Stimulated activated CD4-positive, alpha-beta T cell treated with anti-CD3 and anti-CD28 coated beads, Interleukin-15, amount 100 ng/mL, for 48 hours (primary cell): ENCODE data around the gene TMSB10.
A peak's percentile ranks its signal among the peaks of the same experiment; 100 is the strongest.
"Not testable (repeated sequence)": the region's sequence is repeated elsewhere in the genome, so short reads cannot be mapped to it uniquely, and the experiment has no call there.

ENCODE experiments used
- DNase-seq, 2 donors: peaks; one replicate each; pipeline ENCODE4 v3.0.0-alpha.2; 2020; ENCODE audit warnings: low read depth in 2 of 2

The TMSB10 gene

GRCh38 chr2:84904717-84905174 lies 710 bp upstream of the TMSB10 start:
- DNase-seq = no peak

GRCh38 chr2:84906108-84906899 lies 848 bp downstream of the TMSB10 start:
- no peak for DNase-seq

DNA sequence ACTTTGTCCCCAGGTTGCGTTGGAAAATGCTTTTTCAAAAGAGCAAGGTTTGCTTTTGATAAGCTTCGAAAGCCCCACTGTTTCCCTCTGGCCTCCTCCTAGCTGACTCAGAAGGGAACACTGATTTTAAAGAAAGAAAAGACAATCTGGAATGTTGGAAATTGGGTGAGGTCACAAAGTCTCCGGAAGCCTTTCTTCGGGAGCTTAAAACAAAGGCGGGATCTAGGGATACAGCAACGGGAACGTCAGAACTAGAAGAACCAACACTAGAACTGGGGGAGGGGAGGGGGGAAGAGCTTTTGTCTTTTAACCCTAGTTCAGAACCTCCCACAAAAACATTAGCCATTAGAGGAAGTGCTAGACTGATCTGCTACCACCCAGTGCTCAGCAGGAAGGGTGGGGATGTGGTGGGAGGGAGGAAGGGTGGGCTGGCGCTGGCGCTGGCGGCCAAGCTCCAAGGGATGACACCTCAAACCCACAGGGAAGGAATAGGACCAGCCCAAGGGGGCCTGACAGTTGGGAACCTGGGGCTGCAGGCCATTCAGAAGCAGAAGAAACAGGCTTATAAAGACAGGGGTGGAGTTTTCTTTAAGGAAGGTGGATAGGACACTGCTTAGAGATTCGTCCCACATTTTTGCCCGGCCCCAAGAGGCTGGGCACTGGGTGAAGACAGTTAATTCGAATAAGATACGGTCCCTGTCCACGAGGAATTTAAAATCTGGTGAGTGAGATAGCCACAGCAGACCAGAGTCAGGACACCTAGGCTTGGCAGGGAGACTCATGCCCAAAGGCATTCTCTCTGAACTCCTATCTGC lies 1.7 kb downstream of the TMSB10 start:
- no peak for DNase-seq

- DNase-seq = no peak
These were observed 3.7 kb downstream of the TMSB10 start for GRCh38 chr2:84908948-84909713.

DNA sequence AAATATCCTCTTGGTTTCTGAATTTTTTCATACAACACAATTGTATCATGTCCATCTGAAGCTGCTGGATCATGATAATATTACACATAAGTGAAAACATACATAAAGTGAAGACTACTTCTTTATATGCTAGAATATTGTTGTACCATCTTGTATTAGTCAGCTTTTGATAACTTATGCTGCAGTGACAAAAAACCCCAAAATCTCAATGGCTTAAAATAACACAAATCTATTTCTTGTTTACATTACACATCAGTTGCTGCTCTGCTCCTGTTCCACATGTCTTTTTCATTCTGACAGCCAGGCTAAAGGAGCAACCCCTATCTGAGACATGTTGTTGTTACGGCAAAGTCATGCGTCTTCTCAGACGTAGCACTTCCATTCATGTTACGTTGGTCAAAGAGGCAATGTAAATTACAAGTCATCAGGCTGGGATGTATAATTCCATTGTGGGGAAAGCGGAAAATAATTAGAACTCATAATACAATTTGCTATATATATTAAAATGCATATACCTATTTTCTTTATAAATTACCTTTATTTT lies 5.8 kb downstream of the TMSB10 start:
- DNase-seq = no peak

- DNase-seq = no peak
These were observed 7.5 kb downstream of the TMSB10 start for GRCh38 chr2:84912984-84913383.

DNA sequence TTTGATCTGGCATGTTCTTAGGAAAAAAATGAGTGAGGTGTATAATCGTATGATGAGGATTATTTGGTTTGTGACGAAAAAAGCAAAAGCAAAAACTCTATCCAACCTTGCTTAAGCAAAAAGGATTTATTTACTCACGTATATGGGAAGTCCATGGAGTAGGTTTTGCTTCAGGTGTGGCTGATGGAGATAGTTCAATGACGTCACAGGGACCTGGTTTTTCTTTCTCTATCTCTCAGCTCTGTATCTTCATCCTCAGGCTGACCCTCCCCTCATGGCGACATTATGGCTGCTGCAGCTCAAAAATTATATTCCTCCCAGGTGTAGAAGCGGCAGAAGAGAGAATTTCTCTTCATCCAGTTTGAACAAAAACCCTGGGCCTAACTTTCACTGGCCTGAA lies 8.9 kb downstream of the TMSB10 start:
- DNase-seq = no peak

GRCh38 chr2:84915675-84916074 lies 10.2 kb downstream of the TMSB10 start:
- not testable (repeated sequence) for DNase-seq

GRCh38 chr2:84917821-84918220 lies 12.4 kb downstream of the TMSB10 start:
- DNase-seq = not testable (repeated sequence)

DNA sequence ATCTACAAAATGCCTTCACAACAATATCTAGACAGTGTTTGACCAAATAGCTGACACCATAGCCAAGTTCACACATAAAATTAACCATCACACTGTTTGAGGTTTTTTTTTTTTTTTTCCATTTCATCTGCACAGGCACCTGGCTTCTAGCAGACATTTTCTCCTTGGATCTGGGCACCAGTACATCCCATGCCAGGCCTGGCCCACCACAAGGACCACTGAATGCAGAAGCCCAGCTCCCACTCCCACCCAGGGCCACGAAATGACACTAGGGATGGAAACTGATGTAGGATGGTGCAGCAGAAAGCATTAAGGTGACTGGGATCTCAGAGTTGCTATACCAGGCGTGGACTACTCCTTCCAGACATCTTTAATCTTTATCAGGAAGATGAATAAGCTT lies 13.0 kb downstream of the TMSB10 start:
- DNase-seq = no peak

- no peak for DNase-seq
These were observed 14.6 kb downstream of the TMSB10 start for GRCh38 chr2:84919885-84920580.

GRCh38 chr2:84923009-84923408 lies 17.6 kb downstream of the TMSB10 start:
- DNase-seq = no peak

DNA sequence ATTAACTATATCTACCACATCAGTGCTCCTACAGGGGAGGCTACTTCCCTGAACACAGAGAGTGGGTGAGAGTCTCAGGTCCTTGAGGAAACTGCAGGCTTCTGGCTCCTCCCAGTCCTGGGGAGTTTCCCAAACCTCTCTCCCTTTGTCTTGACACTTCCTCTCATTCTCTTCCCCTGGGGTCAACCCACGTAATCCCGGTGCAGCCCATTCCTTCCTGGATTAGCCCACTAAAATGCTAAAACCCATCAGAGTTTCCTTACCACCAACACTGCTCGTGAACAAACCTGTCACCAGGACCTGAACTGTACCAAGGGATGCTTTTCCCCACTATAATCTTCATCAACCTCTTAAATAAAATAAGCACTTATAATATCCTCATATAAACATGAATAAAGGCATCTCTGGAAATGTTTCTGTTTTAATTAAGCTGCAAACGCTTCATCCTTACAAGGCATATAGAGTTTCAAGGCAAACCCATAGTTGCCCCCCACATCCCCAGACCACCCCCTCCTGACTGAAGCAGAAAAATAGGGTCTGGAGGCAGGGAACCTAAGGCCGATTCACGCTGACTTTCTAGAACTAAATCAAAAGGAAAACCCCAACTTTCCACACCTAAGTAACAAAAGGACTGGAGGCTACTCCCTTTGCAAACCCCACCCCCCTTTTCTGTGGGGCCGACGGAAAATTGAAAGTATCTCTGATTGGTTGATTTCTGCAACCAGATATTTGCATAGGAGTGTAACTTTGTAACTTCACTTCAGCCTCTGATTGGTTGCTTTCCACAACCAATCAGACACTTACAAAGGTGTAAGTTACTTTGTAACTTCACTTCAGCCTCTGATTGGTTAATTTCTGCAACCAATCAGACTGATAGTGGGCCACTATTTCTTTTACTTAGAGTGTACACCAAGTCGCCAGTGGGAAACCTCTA lies 19.0 kb downstream of the TMSB10 start:
- DNase-seq = peak in 1 of 2 donors; percentile 53

DNA sequence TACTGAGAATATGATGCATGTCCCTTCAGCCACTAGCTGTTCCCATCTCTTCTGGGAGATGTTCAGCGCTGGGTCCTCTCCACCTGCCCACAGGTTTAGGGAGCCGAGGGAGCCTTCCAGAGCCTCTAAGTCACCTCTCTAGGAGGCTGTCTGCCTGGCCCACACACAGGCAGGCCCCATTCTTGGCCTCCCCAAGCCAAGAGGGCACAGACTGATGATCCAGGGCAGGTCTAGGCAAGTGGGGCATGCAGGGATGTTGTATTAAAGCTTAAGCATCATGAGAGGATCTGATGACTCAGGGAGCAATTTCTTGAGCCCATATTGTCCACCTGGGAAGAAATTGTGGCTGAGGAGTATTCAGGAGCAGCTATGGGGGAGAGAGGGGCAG lies 19.9 kb downstream of the TMSB10 start:
- no peak for DNase-seq

DNA sequence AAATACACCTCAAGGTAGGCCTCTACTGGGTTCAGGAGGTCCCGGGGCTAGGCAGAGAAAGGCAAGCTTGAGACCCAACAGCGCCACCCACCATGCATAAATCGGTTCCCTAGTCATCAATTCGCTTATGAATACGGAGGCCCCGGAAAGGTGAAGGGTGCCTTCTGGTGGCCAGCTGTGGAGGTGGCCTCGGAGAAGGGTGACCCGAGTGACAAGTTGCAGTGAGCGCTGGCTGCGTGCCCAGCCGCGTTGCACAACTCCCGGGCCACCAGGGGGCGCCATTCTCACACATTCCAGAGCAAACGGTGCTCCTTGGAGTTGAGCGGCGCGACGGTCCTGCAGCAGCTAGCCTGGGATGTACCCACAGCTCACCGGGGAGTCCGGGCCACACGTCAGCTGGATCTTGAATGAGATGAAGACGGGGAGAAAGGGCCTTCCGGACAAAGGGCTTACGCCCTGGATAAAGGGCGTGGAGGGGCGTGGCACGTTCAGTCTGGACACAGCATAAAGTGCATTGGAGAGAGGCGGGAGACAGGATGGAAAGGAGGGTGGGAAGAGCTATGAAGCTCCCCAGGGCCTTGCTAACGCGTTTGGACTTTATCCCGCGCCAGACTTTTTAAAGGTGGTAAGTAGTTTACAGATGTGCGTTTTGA lies 20.4 kb downstream of the TMSB10 start:
- peak; percentile 97 to 99 for DNase-seq

GRCh38 chr2:84927275-84927627 lies 21.8 kb downstream of the TMSB10 start:
- no peak for DNase-seq

DNA sequence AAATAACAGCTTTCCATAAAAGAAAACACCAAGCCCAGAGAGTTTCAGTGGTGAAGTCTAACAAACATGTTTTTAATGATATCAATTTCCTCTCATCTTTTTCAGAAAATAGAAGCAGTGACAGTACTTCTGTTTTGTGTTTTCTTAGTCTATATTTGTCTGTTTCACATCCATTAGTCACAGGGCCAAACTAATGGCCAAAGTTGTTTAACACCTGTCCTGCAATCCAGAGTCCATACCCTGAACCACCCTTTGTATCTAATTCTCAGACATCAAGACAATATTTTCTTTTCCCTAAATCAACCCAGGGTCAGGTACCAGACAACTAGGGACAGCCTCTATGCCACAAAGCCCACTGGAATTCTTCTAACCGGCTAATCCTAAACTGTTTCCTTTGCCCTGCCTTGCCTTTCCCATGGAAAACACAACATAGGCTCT lies 25.9 kb downstream of the TMSB10 start:
- no peak for DNase-seq

GRCh38 chr2:84938194-84938879 lies 32.9 kb downstream of the TMSB10 start:
- no peak for DNase-seq
